K562 (cell line): Measurements from ENCODE around the gene HAL. TPM values are rescaled to one million over a fixed set of nuclear protein-coding genes. Genes with fewer than 3 reads are reported as not detected.

Source experiments
- ATAC-seq: fragments of 200-7000 bp; cut with Tn5 transposase; 3 replicates; pipeline ENCODE4 v1.9.1; 2020; ENCODE audit warnings: moderate library complexity
- BruUV-seq: library from RNA; stranded (reverse); fragments of 400-500 nt; replicated peaks from 2 replicates; lab custom pipeline; 2021; lab: Mats Ljungman, UMichigan
- CTCF ChIA-PET: fragments of 300-600 bp; formaldehyde crosslinking; extraction: SDS; loops from one replicate; lab custom pipeline; 2021; ENCODE audit warnings: low intra/inter-chr PET ratio; lab: Yijun Ruan, JAX
- POLR2A ChIA-PET: fragments of 300-600, 350-650 bp; sonication (Branson Sonifier 250); formaldehyde crosslinking; extraction: SDS; loops from one replicate; lab custom pipeline; 2021; ENCODE audit warnings: antibody characterized with exemption, inconsistent platforms; lab: Yijun Ruan, JAX
- DNase-seq, 4 experiments: peaks; one replicate each; pipeline versions ENCODE4 v3.0.0 to v3.0.0-alpha.2; 2011 to 2018; ENCODE audit warnings: low spot score in 3 of 4, mixed read lengths in 3 of 4; ENCODE audit errors: extremely low read depth in 1 of 4
- FAIRE-seq: peaks from 2 replicates; lab custom pipeline; 2011; peaks lifted over from hg19 to GRCh38; lab: Jason Lieb, UNC
- H2AFZ ChIP-seq: 2 replicates; pipeline ENCODE4 v1.6.0; 2011; ENCODE audit warnings: low read depth, low read length, control low read depth, inconsistent platforms
- H3K27ac ChIP-seq: fragments of 200-600 bp; 3 replicates; pipeline ENCODE4 v1.8.0; 2011; ENCODE audit warnings: low read depth, mild to moderate bottlenecking, control low read depth, inconsistent platforms, low read length, moderate library complexity, mixed read lengths; ENCODE audit errors: extremely low read depth
- H3K27me3 ChIP-seq, 2 experiments: fragments of 300-600 bp in 1 of 2; 2 replicates in 1 of 2; 3 replicates in 1 of 2; pipeline versions ENCODE4 v1.6.0 to v1.8.0; 2011; ENCODE audit warnings: inconsistent platforms in 2 of 2, low read length in 2 of 2, mild to moderate bottlenecking in 1 of 2, mixed read lengths in 1 of 2, moderate library complexity in 1 of 2; ENCODE audit not compliant: control insufficient read depth in 2 of 2, insufficient read depth in 2 of 2
- H3K36me3 ChIP-seq: fragments of 300-600 bp; 3 replicates; pipeline ENCODE4 v1.8.0; 2011; ENCODE audit warnings: mild to moderate bottlenecking, low read length, inconsistent platforms; ENCODE audit not compliant: control insufficient read depth, insufficient read depth
- H3K4me1 ChIP-seq, 2 experiments: fragments of 200-600 bp in 1 of 2; replicated peaks in 1 of 2; 2 replicates in 1 of 2; 3 replicates in 1 of 2; pipeline versions ENCODE4 v1.5.1 to v1.8.0; 2011; ENCODE audit warnings: inconsistent platforms in 2 of 2, low read length in 2 of 2, mild to moderate bottlenecking in 1 of 2, mixed read lengths in 1 of 2, moderate library complexity in 1 of 2; ENCODE audit not compliant: control insufficient read depth in 2 of 2, insufficient read depth in 2 of 2
- H3K4me2 ChIP-seq: 2 replicates; pipeline ENCODE4 v1.6.1; 2011; ENCODE audit warnings: low read length, control low read depth, inconsistent platforms, mixed read lengths; ENCODE audit not compliant: insufficient read depth
- H3K4me3 ChIP-seq: fragments of 200-600 bp; sonication (generic), shearing (Covaris generic); 2 replicates; pipeline ENCODE4 v1.5.1; 2016; ENCODE audit warnings: control low read depth, inconsistent platforms
- H3K79me2 ChIP-seq: fragments of 200-600 bp; 3 replicates; pipeline ENCODE4 v1.8.0; 2011; ENCODE audit warnings: low read length, inconsistent platforms; ENCODE audit not compliant: control insufficient read depth, insufficient read depth
- H3K9ac ChIP-seq, 2 experiments: 2 replicates each; pipeline versions ENCODE4 v1.6.0 to v1.6.1; 2011; ENCODE audit warnings: low read depth in 2 of 2, low read length in 2 of 2, control low read depth in 1 of 2, inconsistent platforms in 1 of 2, mild to moderate bottlenecking in 1 of 2, mixed read lengths in 1 of 2; ENCODE audit not compliant: insufficient read depth in 1 of 2
- H3K9me1 ChIP-seq: one replicate; pipeline ENCODE4 v1.6.0; 2011; ENCODE audit warnings: inconsistent platforms, mild to moderate bottlenecking, low read length, moderate library complexity; ENCODE audit not compliant: control insufficient read depth, insufficient read depth
- H3K9me3 ChIP-seq: replicated peaks from 2 replicates; pipeline ENCODE4 v1.5.1; 2011; ENCODE audit warnings: low read depth, low read length, inconsistent platforms; ENCODE audit not compliant: control insufficient read depth, insufficient read depth
- H4K20me1 ChIP-seq: replicated peaks from 2 replicates; pipeline ENCODE4 v1.6.1; 2011; ENCODE audit warnings: low read length, inconsistent platforms, mixed read lengths; ENCODE audit not compliant: control insufficient read depth, insufficient read depth
- DNMT1 ChIP-seq: fragments of 450-650 bp; IDR thresholded peaks from 2 replicates; pipeline ENCODE4 v1.6.1; 2016; ENCODE audit warnings: antibody characterized with exemption, mild to moderate bottlenecking
- HNRNPL ChIP-seq: fragments of 200-400 bp; formaldehyde crosslinking; IDR thresholded peaks from 2 replicates; pipeline ENCODE4 v1.6.1; 2017; ENCODE audit warnings: low read depth, mild to moderate bottlenecking, low read length
- NFATC3 ChIP-seq: fragments of 450-650 bp; IDR thresholded peaks from 2 replicates; pipeline ENCODE4 v1.6.1; 2017; ENCODE audit warnings: mild to moderate bottlenecking
- POLR2A ChIP-seq: fragments of 450-650 bp; conservative IDR thresholded peaks from 2 replicates; pipeline ENCODE4 v1.6.1; 2016
- RAD21 ChIP-seq, 2 experiments: fragments of 250-450 bp in 1 of 2; fragments of 450-650 bp in 1 of 2; sonication (Bioruptor Pico) in 1 of 2; formaldehyde crosslinking in 1 of 2; IDR thresholded peaks in 1 of 2; conservative IDR thresholded peaks in 1 of 2; 2 replicates each; pipeline versions ENCODE4 v1.4.0 to v1.8.0; 2020 to 2022; ENCODE audit warnings: mild to moderate bottlenecking in 2 of 2, moderate library complexity in 1 of 2
- SMARCA5 ChIP-seq: fragments of 450-650 bp; IDR thresholded peaks from 2 replicates; pipeline ENCODE4 v1.6.1; 2016
- XRCC5 ChIP-seq: fragments of 200-400 bp; formaldehyde crosslinking; IDR thresholded peaks from 2 replicates; pipeline ENCODE4 v1.6.1; 2017; ENCODE audit warnings: low read depth, mild to moderate bottlenecking, low read length
- ZFP1 ChIP-seq: fragments of 450-650 bp; formaldehyde crosslinking; IDR thresholded peaks from 2 replicates; pipeline ENCODE4 v1.4.0; 2020; ENCODE audit warnings: mild to moderate bottlenecking, mixed read lengths
- ZNF766 ChIP-seq: fragments of 200-800 bp; sonication (Bioruptor generic); conservative IDR thresholded peaks from 2 replicates; pipeline ENCODE4 v1.6.1; 2016; ENCODE audit warnings: missing genetic modification characterization, missing compliant biosample characterization
- WGBS: fragments of 100-300 bp; shearing (Covaris generic); methylation state at CpG from one replicate; pipeline ENCODE4 v1.1.6; 2016; ENCODE audit warnings: low coverage, mixed read lengths; ENCODE audit not compliant: insufficient coverage; ENCODE audit errors: missing lambda C conversion rate; 5-methylcytosine and 5-hydroxymethylcytosine counted together
- in situ Hi-C: fragments of 300-500 bp; cut with MboI; formaldehyde crosslinking; loops from 4 replicates; pipeline ENCODE4 v1.15.0; 2018; ENCODE audit warnings: inconsistent platforms, mixed read lengths
- intact Hi-C: fragments of 100-400 bp; cut with micrococcal nuclease; formaldehyde crosslinking; loops from 2 replicates; pipeline ENCODE4 v1.14.2; 2022
- polyA plus RNA-seq, 8 experiments: library from polyadenylated mRNA; depleted of rRNA in 4 of 8; stranded (reverse) in 5 of 8; unstranded in 3 of 8; fragments of >200 nt; fragmentation: Nextera tagmentation in 2 of 8; fragmentation: Illumina TruSeq in 1 of 8; extraction: Ambion mirVana in 2 of 8; extraction: Trizol in 1 of 8; gene quantifications; 2 replicates each; pipeline versions ENCODE4 v1.2.1 to v1.2.3, GENCODE V29; 2011 to 2014; ENCODE audit warnings: inconsistent platforms in 1 of 8, missing spikeins in 1 of 8
- total RNA-seq, 7 experiments: library from RNA; depleted of rRNA in 6 of 7; stranded (reverse); fragments of >200 nt in 6 of 7; fragmentation: Illumina TruSeq in 2 of 7; extraction: Trizol in 2 of 7; gene quantifications; 2 replicates each; pipeline versions ENCODE4 v1.2.1 to v1.2.3, GENCODE V29; 2011 to 2021; ENCODE audit warnings: low replicate concordance in 1 of 7
- TF ChIP-seq, protein P1 (sequence below), 2 experiments: fragments of 150-350 bp in 1 of 2; IDR thresholded peaks; 2 replicates each; pipeline ENCODE4 v1.6.1; 2012 to 2016; ENCODE audit warnings: low read depth in 2 of 2, low read length in 2 of 2, mild to moderate bottlenecking in 1 of 2, moderate library complexity in 1 of 2
- TF ChIP-seq, protein P2 (sequence below): fragments of 200-800 bp; sonication (Bioruptor generic); IDR thresholded peaks from 2 replicates; pipeline ENCODE4 v1.6.1; 2017; ENCODE audit warnings: missing genetic modification characterization, missing compliant biosample characterization

HAL gene
- total and polyA plus RNA-seq, 9 of the 15 experiments (the other 6 are each of a cell fraction or from before 2014, with no cell fraction given), result 0.03 to 0.36 (median 0.20) TPM; not detected in 4

DNA sequence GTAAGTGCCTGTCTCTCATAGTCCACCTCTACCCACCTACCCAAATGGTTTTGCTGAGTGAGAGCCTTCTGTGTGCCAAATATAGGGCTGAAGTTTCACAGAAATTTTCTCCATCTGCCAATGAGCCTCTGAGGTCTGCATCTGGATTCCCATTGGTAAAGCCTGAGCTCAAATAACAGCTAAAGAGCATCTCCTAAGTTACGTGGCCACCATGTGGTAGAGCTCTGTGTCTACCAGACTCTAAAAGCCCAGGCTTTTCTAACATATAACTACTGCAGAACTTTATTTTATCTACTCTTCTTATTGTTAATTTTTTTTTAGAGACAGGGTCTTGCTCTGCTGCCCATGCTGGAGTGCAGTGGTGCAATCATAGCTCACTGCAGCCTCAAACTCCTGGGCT lies 37.0 kb downstream of the HAL start:
- H3K4me3 ChIP-seq, result no peak overlapping the region
- no peaks in the 10 kb centered on the region for H4K20me1 ChIP-seq
- in situ Hi-C loops (no loop called here), intact Hi-C loops (no loop called here)
- TF ChIP-seq DNMT1 (no peak), RAD21 (CRISPR knock-in tag; conservative IDR thresholded peaks at IDR 0.05 in 1 of 2, IDR thresholded peaks at IDR 0.05 in 1 of 2) (peak in 1 of 2 experiments; percentile 29; a peak in 1 of 4 replicates), XRCC5 (no peak), NFATC3 (no peak)
- H3K9me1 ChIP-seq, result no peaks in the 10 kb centered on the region
- CTCF ChIA-PET, result no interaction called here
- BruUV-seq, result no TSS peak
- H3K36me3 ChIP-seq, result no peaks in the 10 kb centered on the region
- no peak overlapping the region for H3K27ac ChIP-seq
- DNase-seq (no peak), ATAC-seq (peak; percentile 53; the same call in 1 of the 3 replicates), FAIRE-seq (no peak)
- no peak overlapping the region for H3K9ac ChIP-seq
- H3K79me2 ChIP-seq, result no peaks in the 10 kb centered on the region
- H3K9me3 ChIP-seq, result no peaks in the 10 kb centered on the region
- WGBS, result 11% methylated on average over 1 of the region's 1 CpG
- peaks cover 2 to 8% of the 10 kb centered on the region in 2 experiments; a peak in 3 of 5 replicates for H3K27me3 ChIP-seq
- no peak overlapping the region for H2AFZ ChIP-seq
- no peak overlapping the region for H3K4me2 ChIP-seq
- POLR2A ChIA-PET, result interaction anchor here (0.6 to 0.7 kb wide), 2 partner anchors 62 to 63 kb away, joined by 3 read pairs; no protein-coding TSS in a partner anchor
- no peaks in the 10 kb centered on the region for H3K4me1 ChIP-seq

DNA sequence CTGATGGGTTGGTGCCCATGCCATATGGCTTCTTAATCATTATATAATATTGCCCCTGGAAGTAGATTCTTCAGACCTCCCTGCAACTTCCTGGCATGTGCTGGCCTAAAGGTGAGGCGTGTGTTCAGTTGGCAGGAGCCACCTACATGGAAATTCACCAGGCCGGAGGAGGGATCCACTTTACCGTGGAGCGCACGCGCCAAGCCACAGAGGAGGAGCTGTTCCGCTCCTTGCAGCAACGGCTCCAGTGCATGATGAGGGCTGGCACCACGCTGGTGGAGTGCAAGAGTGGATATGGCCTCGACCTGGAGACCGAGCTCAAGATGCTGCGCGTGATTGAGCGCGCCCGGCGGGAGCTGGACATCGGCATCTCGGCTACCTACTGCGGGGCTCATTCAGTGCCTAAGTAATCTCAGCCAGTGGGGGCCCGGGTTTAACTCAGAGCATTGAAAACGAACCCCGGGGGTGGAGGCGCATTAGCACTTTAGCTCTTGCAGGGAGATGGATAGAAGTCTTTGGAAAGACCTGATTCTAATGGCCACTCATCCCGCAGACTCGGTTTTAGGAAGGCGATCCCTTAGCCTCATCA lies 39.5 kb downstream of the HAL start:
- ATAC-seq, result no peak
- Histone ChIP-seq H3K4me1 (no peaks in the 10 kb centered on the region), H3K9ac (0 out of 4 replicates have a peak overlapping the region, but pooled peaks of 1 of the 2 experiments have one; percentile 20), H3K4me2 (no peak overlapping the region), H3K9me1 (no peaks in the 10 kb centered on the region), H3K9me3 (no peaks in the 10 kb centered on the region), H3K36me3 (no peaks in the 10 kb centered on the region), H3K27ac (no peak overlapping the region), H3K27me3 (peaks cover 2 to 8% of the 10 kb centered on the region in 2 experiments; a peak in 3 of 5 replicates), H3K79me2 (no peaks in the 10 kb centered on the region), H2AFZ (no peak overlapping the region), H3K4me3 (no peak overlapping the region), H4K20me1 (no peaks in the 10 kb centered on the region)
- CTCF ChIA-PET, result no interaction called here
- no TSS peak for BruUV-seq
- POLR2A ChIA-PET, result no interaction called here
- 33% methylated on average over 27 of the region's 27 CpGs for WGBS
- intact Hi-C loops (no loop called here), in situ Hi-C loops (no loop called here)
- no peak for DNase-seq
- FAIRE-seq, result no peak
- TF ChIP-seq, protein P1, sequence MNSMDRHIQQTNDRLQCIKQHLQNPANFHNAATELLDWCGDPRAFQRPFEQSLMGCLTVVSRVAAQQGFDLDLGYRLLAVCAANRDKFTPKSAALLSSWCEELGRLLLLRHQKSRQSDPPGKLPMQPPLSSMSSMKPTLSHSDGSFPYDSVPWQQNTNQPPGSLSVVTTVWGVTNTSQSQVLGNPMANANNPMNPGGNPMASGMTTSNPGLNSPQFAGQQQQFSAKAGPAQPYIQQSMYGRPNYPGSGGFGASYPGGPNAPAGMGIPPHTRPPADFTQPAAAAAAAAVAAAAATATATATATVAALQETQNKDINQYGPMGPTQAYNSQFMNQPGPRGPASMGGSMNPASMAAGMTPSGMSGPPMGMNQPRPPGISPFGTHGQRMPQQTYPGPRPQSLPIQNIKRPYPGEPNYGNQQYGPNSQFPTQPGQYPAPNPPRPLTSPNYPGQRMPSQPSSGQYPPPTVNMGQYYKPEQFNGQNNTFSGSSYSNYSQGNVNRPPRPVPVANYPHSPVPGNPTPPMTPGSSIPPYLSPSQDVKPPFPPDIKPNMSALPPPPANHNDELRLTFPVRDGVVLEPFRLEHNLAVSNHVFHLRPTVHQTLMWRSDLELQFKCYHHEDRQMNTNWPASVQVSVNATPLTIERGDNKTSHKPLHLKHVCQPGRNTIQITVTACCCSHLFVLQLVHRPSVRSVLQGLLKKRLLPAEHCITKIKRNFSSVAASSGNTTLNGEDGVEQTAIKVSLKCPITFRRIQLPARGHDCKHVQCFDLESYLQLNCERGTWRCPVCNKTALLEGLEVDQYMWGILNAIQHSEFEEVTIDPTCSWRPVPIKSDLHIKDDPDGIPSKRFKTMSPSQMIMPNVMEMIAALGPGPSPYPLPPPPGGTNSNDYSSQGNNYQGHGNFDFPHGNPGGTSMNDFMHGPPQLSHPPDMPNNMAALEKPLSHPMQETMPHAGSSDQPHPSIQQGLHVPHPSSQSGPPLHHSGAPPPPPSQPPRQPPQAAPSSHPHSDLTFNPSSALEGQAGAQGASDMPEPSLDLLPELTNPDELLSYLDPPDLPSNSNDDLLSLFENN (IDR thresholded peaks at IDR 0.05; ENCODE audit: low read depth in 2 of 2, low read length in 2 of 2), result no peak
- TF ChIP-seq POLR2A (no peak), SMARCA5 (no peak), HNRNPL (no peak), ZFP1 (no peak), ZNF766 (CRISPR knock-in tag) (no peak)
- TF ChIP-seq, protein P2, sequence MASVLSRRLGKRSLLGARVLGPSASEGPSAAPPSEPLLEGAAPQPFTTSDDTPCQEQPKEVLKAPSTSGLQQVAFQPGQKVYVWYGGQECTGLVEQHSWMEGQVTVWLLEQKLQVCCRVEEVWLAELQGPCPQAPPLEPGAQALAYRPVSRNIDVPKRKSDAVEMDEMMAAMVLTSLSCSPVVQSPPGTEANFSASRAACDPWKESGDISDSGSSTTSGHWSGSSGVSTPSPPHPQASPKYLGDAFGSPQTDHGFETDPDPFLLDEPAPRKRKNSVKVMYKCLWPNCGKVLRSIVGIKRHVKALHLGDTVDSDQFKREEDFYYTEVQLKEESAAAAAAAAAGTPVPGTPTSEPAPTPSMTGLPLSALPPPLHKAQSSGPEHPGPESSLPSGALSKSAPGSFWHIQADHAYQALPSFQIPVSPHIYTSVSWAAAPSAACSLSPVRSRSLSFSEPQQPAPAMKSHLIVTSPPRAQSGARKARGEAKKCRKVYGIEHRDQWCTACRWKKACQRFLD, result no peak
